Measurements from ENCODE around the gene GPR87. TPM values are rescaled to one million over a fixed set of nuclear protein-coding genes. Genes with fewer than 3 reads are reported as not detected.

GPR87 gene
- total and polyA plus RNA-seq, 7 experiments from 2014 or later = not detected

- Mint-ChIP-seq H3K27ac (no peak overlapping the region), H3K27me3 (peaks cover 4 to 46% (median 13%) of the 10 kb centered on the region in 5 donors), H3K9me3 (no peaks in the 10 kb centered on the region), H3K4me3 (no peak overlapping the region), H3K4me1 (peaks cover 0 to 5% (median 0%) of the 10 kb centered on the region in 7 donors), H3K36me3 (no peaks in the 10 kb centered on the region)
- ATAC-seq (no peak), DNase-seq (no peak)
- ChIA-PET CTCF (no interaction called here), POLR2A (no interaction called here)
- intact Hi-C loops (cut with micrococcal nuclease) = no loop called here
- H3K4me3 ChIP-seq (ENCODE audit: low read length) = no peak overlapping the region
- no peaks in the 10 kb centered on the region for H3K4me1 ChIP-seq (ENCODE audit: control insufficient read depth in 2 of 2, insufficient read depth in 2 of 2, low read length in 2 of 2)
- H3K27ac ChIP-seq (ENCODE audit: low read depth, low read length) = no peak overlapping the region
- no peaks in the 10 kb centered on the region for H3K27me3 ChIP-seq (ENCODE audit: control insufficient read depth in 2 of 2, insufficient read depth in 2 of 2, low read length in 2 of 2)
- H3K9me3 ChIP-seq (ENCODE audit: control insufficient read depth in 2 of 3, low read length in 3 of 3) = no peaks in the 10 kb centered on the region
- no peaks in the 10 kb centered on the region for H3K36me3 ChIP-seq (ENCODE audit: control insufficient read depth in 2 of 3, insufficient read depth in 3 of 3, low read length in 3 of 3)
Measured at GRCh38 chr3:151296226-151296625, 20.4 kb downstream of the GPR87 start.

GRCh38 chr3:151293127-151293526, 23.5 kb downstream of the GPR87 start:
- Histone ChIP-seq H3K27ac (ENCODE audit: low read depth, low read length) (no peak overlapping the region), H3K36me3 (ENCODE audit: control insufficient read depth in 2 of 3, insufficient read depth in 3 of 3, low read length in 3 of 3) (no peaks in the 10 kb centered on the region), H3K4me3 (ENCODE audit: low read length) (no peak overlapping the region), H3K9me3 (ENCODE audit: control insufficient read depth in 2 of 3, low read length in 3 of 3) (no peaks in the 10 kb centered on the region), H3K27me3 (ENCODE audit: control insufficient read depth in 2 of 2, insufficient read depth in 2 of 2, low read length in 2 of 2) (no peaks in the 10 kb centered on the region), H3K4me1 (ENCODE audit: control insufficient read depth in 2 of 2, insufficient read depth in 2 of 2, low read length in 2 of 2) (no peaks in the 10 kb centered on the region)
- H3K4me1 Mint-ChIP-seq = peaks cover 0 to 2% (median 0%) of the 10 kb centered on the region in 7 donors
- ATAC-seq = no peak
- no peaks in the 10 kb centered on the region for H3K36me3 Mint-ChIP-seq
- CTCF ChIA-PET = no interaction called here
- H3K4me3 Mint-ChIP-seq = no peak overlapping the region
- no peaks in the 10 kb centered on the region for H3K9me3 Mint-ChIP-seq
- intact Hi-C loops (cut with micrococcal nuclease) = no loop called here
- no peak for DNase-seq
- peaks cover 0 to 31% (median 11%) of the 10 kb centered on the region in 5 donors for H3K27me3 Mint-ChIP-seq
- POLR2A ChIA-PET = no interaction called here
- no peak overlapping the region for H3K27ac Mint-ChIP-seq

- Histone ChIP-seq H3K4me3 (ENCODE audit: low read length) (no peak overlapping the region), H3K27ac (ENCODE audit: low read depth, low read length) (no peak overlapping the region), H3K27me3 (ENCODE audit: control insufficient read depth in 2 of 2, insufficient read depth in 2 of 2, low read length in 2 of 2) (no peaks in the 10 kb centered on the region), H3K9me3 (ENCODE audit: control insufficient read depth in 2 of 3, low read length in 3 of 3) (no peaks in the 10 kb centered on the region), H3K36me3 (ENCODE audit: control insufficient read depth in 2 of 3, insufficient read depth in 3 of 3, low read length in 3 of 3) (no peaks in the 10 kb centered on the region), H3K4me1 (ENCODE audit: control insufficient read depth in 2 of 2, insufficient read depth in 2 of 2, low read length in 2 of 2) (no peaks in the 10 kb centered on the region)
- Mint-ChIP-seq H3K9me3 (no peaks in the 10 kb centered on the region), H3K36me3 (no peaks in the 10 kb centered on the region), H3K27me3 (peaks cover 0 to 20% (median 0%) of the 10 kb centered on the region in 5 donors), H3K27ac (no peak overlapping the region), H3K4me1 (peaks cover 0 to 6% (median 0%) of the 10 kb centered on the region in 7 donors), H3K4me3 (no peak overlapping the region)
- CTCF ChIA-PET = no interaction called here
- POLR2A ChIA-PET = no interaction called here
- DNase-seq = no peak
- no peak for ATAC-seq
- intact Hi-C loops (cut with micrococcal nuclease) = loop anchor here in 1 of 2 donors (2.0 kb wide), 1 partner anchor 548 kb away; no protein-coding TSS in a partner anchor
Measured at GRCh38 chr3:151290673-151291072, 25.9 kb downstream of the GPR87 start.

GRCh38 chr3:151289445-151289844, 27.2 kb downstream of the GPR87 start:
- H3K4me1 Mint-ChIP-seq = peaks cover 0 to 9% (median 0%) of the 10 kb centered on the region in 7 donors
- Histone ChIP-seq H3K4me3 (ENCODE audit: low read length) (no peak overlapping the region), H3K9me3 (ENCODE audit: control insufficient read depth in 2 of 3, low read length in 3 of 3) (no peaks in the 10 kb centered on the region), H3K36me3 (ENCODE audit: control insufficient read depth in 2 of 3, insufficient read depth in 3 of 3, low read length in 3 of 3) (no peaks in the 10 kb centered on the region), H3K27me3 (ENCODE audit: control insufficient read depth in 2 of 2, insufficient read depth in 2 of 2, low read length in 2 of 2) (no peaks in the 10 kb centered on the region), H3K4me1 (ENCODE audit: control insufficient read depth in 2 of 2, insufficient read depth in 2 of 2, low read length in 2 of 2) (no peaks in the 10 kb centered on the region), H3K27ac (ENCODE audit: low read depth, low read length) (no peak overlapping the region)
- intact Hi-C loops (cut with micrococcal nuclease) = no loop called here
- ChIA-PET POLR2A (no interaction called here), CTCF (interaction anchor here (0.9 to 1.5 kb wide), 2 partner anchors 9 to 121 kb away, joined by 3 to 7 read pairs; no protein-coding TSS in a partner anchor)
- no peaks in the 10 kb centered on the region for H3K9me3 Mint-ChIP-seq
- H3K4me3 Mint-ChIP-seq = no peak overlapping the region
- peaks cover 0 to 13% (median 0%) of the 10 kb centered on the region in 5 donors for H3K27me3 Mint-ChIP-seq
- DNase-seq (no peak), ATAC-seq (no peak)
- H3K27ac Mint-ChIP-seq = no peak overlapping the region
- H3K36me3 Mint-ChIP-seq = no peaks in the 10 kb centered on the region

- H3K4me3 Mint-ChIP-seq = no peak overlapping the region
- peaks cover 0 to 37% (median 0%) of the 10 kb centered on the region in 7 donors for H3K4me1 Mint-ChIP-seq
- Histone ChIP-seq H3K27ac (ENCODE audit: low read depth, low read length) (no peak overlapping the region), H3K4me3 (ENCODE audit: low read length) (no peak overlapping the region), H3K36me3 (ENCODE audit: control insufficient read depth in 2 of 3, insufficient read depth in 3 of 3, low read length in 3 of 3) (no peaks in the 10 kb centered on the region), H3K4me1 (ENCODE audit: control insufficient read depth in 2 of 2, insufficient read depth in 2 of 2, low read length in 2 of 2) (no peaks in the 10 kb centered on the region), H3K27me3 (ENCODE audit: control insufficient read depth in 2 of 2, insufficient read depth in 2 of 2, low read length in 2 of 2) (no peaks in the 10 kb centered on the region), H3K9me3 (ENCODE audit: control insufficient read depth in 2 of 3, low read length in 3 of 3) (no peaks in the 10 kb centered on the region)
- ChIA-PET POLR2A (interaction anchor here (0.6 to 0.8 kb wide), 2 partner anchors 50 to 71 kb away, joined by 3 to 5 read pairs; no protein-coding TSS in a partner anchor), CTCF (interaction anchor here (1.0 to 2.5 kb wide), 3 partner anchors 58 to 117 kb away, joined by 4 to 13 read pairs (median 6); no protein-coding TSS in a partner anchor)
- no peaks in the 10 kb centered on the region for H3K9me3 Mint-ChIP-seq
- DNase-seq (no peak), ATAC-seq (no peak)
- no peaks in the 10 kb centered on the region for H3K27me3 Mint-ChIP-seq
- intact Hi-C loops (cut with micrococcal nuclease) = no loop called here
- H3K36me3 Mint-ChIP-seq = no peaks in the 10 kb centered on the region
- H3K27ac Mint-ChIP-seq = no peak overlapping the region
Measured at GRCh38 chr3:151285940-151286339, 30.7 kb downstream of the GPR87 start.

GRCh38 chr3:151283907-151284461, 32.6 kb downstream of the GPR87 start:
- Histone ChIP-seq H3K4me3 (ENCODE audit: low read length) (no peak overlapping the region), H3K36me3 (ENCODE audit: control insufficient read depth in 2 of 3, insufficient read depth in 3 of 3, low read length in 3 of 3) (no peaks in the 10 kb centered on the region), H3K27ac (ENCODE audit: low read depth, low read length) (no peak overlapping the region), H3K9me3 (ENCODE audit: control insufficient read depth in 2 of 3, low read length in 3 of 3) (no peaks in the 10 kb centered on the region), H3K27me3 (ENCODE audit: control insufficient read depth in 2 of 2, insufficient read depth in 2 of 2, low read length in 2 of 2) (no peaks in the 10 kb centered on the region), H3K4me1 (ENCODE audit: control insufficient read depth in 2 of 2, insufficient read depth in 2 of 2, low read length in 2 of 2) (no peaks in the 10 kb centered on the region)
- ATAC-seq (no peak), DNase-seq (peak in 1 of 9 donors; percentile 48)
- Mint-ChIP-seq H3K27ac (peak overlapping the region in 4 of 9 donors; percentile 11 to 59 (median 51)), H3K4me3 (peak overlapping the region in 1 of 10 donors; percentile 58), H3K36me3 (no peaks in the 10 kb centered on the region), H3K27me3 (no peaks in the 10 kb centered on the region), H3K4me1 (peaks cover under 1 to 46% (median 7%) of the 10 kb centered on the region in 7 donors), H3K9me3 (no peaks in the 10 kb centered on the region)
- ChIA-PET POLR2A (no interaction called here), CTCF (interaction anchor here (1.1 to 2.4 kb wide), 3 partner anchors 48 to 116 kb away, joined by 3 to 19 read pairs (median 15); no protein-coding TSS in a partner anchor)
- intact Hi-C loops (cut with micrococcal nuclease) = loop anchor here (1.0 to 5.0 kb wide), 14 partner anchors 15 to 634 kb away; partner anchors contain the start of genes GPR171 (in 2 of the 2), P2RY13 (in 2 of the 2) and SIAH2 (in 1 of the 2)
